ENCODE data around the gene MCC.

MCC gene

GRCh38 chr5:113193311-113193978, 294.8 kb downstream of the MCC start:
- no peak for DNase-seq

GRCh38 chr5:113192541-113192940, 295.7 kb downstream of the MCC start:
- DNase-seq, result no peak

GRCh38 chr5:113190347-113190746, 297.9 kb downstream of the MCC start:
- DNase-seq, result no peak

- DNase-seq, result no peak
Measured at GRCh38 chr5:113189291-113189690, 299.0 kb downstream of the MCC start.

GRCh38 chr5:113188436-113188835, 299.8 kb downstream of the MCC start:
- no peak for DNase-seq

- no peak for DNase-seq
Measured at GRCh38 chr5:113187906-113188305, 300.3 kb downstream of the MCC start.

- DNase-seq, result no peak
Measured at GRCh38 chr5:113186061-113186460, 302.2 kb downstream of the MCC start.

GRCh38 chr5:113183694-113184093, 304.6 kb downstream of the MCC start:
- no peak for DNase-seq

GRCh38 chr5:113182658-113183344, 305.5 kb downstream of the MCC start:
- no peak for DNase-seq

- no peak for DNase-seq
Measured at GRCh38 chr5:113181853-113182490, 306.3 kb downstream of the MCC start.

- DNase-seq, result no peak
Measured at GRCh38 chr5:113181409-113181808, 306.8 kb downstream of the MCC start.

- no peak for DNase-seq
Measured at GRCh38 chr5:113179156-113179555, 309.1 kb downstream of the MCC start.

- no peak for DNase-seq
Measured at GRCh38 chr5:113178073-113178779, 310.0 kb downstream of the MCC start.

GRCh38 chr5:113177225-113177624, 311.0 kb downstream of the MCC start:
- no peak for DNase-seq

GRCh38 chr5:113176734-113177133, 311.5 kb downstream of the MCC start:
- DNase-seq, result no peak

GRCh38 chr5:113176196-113176595, 312.1 kb downstream of the MCC start:
- no peak for DNase-seq

GRCh38 chr5:113172231-113172826, 315.9 kb downstream of the MCC start:
- DNase-seq, result no peak

GRCh38 chr5:113171520-113171919, 316.7 kb downstream of the MCC start:
- no peak for DNase-seq

- DNase-seq, result no peak
Measured at GRCh38 chr5:113170707-113171106, 317.5 kb downstream of the MCC start.

- DNase-seq, result no peak
Measured at GRCh38 chr5:113169720-113170119, 318.5 kb downstream of the MCC start.

GRCh38 chr5:113167985-113168384, 320.3 kb downstream of the MCC start:
- DNase-seq, result no peak

GRCh38 chr5:113166852-113167366, 321.3 kb downstream of the MCC start:
- no peak for DNase-seq

GRCh38 chr5:113166261-113166660, 322.0 kb downstream of the MCC start:
- DNase-seq, result no peak
